SU-DHL-6 (cell line): Measurements from ENCODE around the gene ZMIZ1.

ENCODE experiments used
- H2AFZ ChIP-seq: fragments of 200-600 bp; sonication (generic); 2 replicates; pipeline ENCODE4 v1.6.1; 2014; ENCODE audit warnings: low read depth, mild to moderate bottlenecking, moderate library complexity, mixed read lengths, antibody characterized with exemption, low read length; ENCODE audit not compliant: severe bottlenecking
- H3F3A ChIP-seq: fragments of 200-600 bp; shearing (Covaris generic); 2 replicates; pipeline ENCODE4 v1.6.0; 2016; ENCODE audit warnings: antibody characterized with exemption, mild to moderate bottlenecking; ENCODE audit not compliant: insufficient read depth
- H3K27ac ChIP-seq: fragments of 200-600 bp; sonication (generic); 2 replicates; pipeline ENCODE4 v1.5.1; 2016; ENCODE audit warnings: low read depth, mild to moderate bottlenecking, low read length, moderate library complexity, mixed read lengths
- H3K27me3 ChIP-seq: fragments of 200-600 bp; sonication (generic), shearing (Covaris generic); 2 replicates; pipeline ENCODE4 v1.6.0; 2014; ENCODE audit warnings: mild to moderate bottlenecking, low read length
- H3K36me3 ChIP-seq: fragments of 200-600 bp; sonication (generic); 2 replicates; pipeline ENCODE4 v1.6.1; 2014; ENCODE audit warnings: mild to moderate bottlenecking, low read length, mixed read lengths
- H3K4me2 ChIP-seq: fragments of 300-600, 200-600 bp; shearing (Covaris generic), sonication (generic); 2 replicates; pipeline ENCODE4 v1.6.0; 2014; ENCODE audit warnings: low read length, low read depth, mild to moderate bottlenecking; ENCODE audit not compliant: poor library complexity, severe bottlenecking
- H3K4me3 ChIP-seq: fragments of 200-600 bp; sonication (generic); 2 replicates; pipeline ENCODE4 v1.5.1; 2014; ENCODE audit warnings: antibody characterized with exemption, low read length, mild to moderate bottlenecking, mixed read lengths; ENCODE audit not compliant: insufficient read depth, poor library complexity, severe bottlenecking
- H3K79me2 ChIP-seq: fragments of 200-600 bp; sonication (generic); 2 replicates; pipeline ENCODE4 v1.6.1; 2014; ENCODE audit warnings: mild to moderate bottlenecking, low read length, moderate library complexity; ENCODE audit not compliant: insufficient read depth
- H3K9ac ChIP-seq: fragments of 200-600 bp; sonication (generic); 2 replicates; pipeline ENCODE4 v1.7.0; 2014; ENCODE audit warnings: mild to moderate bottlenecking, low read length
- H3K9me2 ChIP-seq: fragments of 200-600 bp; sonication (generic); replicated peaks from 2 replicates; pipeline ENCODE4 v1.6.1; 2014; ENCODE audit warnings: low read length; ENCODE audit not compliant: insufficient read depth
- H3K9me3 ChIP-seq: fragments of 200-600 bp; sonication (generic); 2 replicates; pipeline ENCODE4 v1.6.1; 2014; ENCODE audit warnings: low read length, mixed read lengths; ENCODE audit not compliant: insufficient read depth
- H4K20me1 ChIP-seq: fragments of 200-600 bp; sonication (generic); 2 replicates; pipeline ENCODE4 v1.6.1; 2014; ENCODE audit warnings: low read depth, mild to moderate bottlenecking, antibody characterized with exemption, low read length, moderate library complexity, mixed read lengths
- EZH2phosphoT487 ChIP-seq: fragments of 200-600 bp; sonication (generic), shearing (Covaris generic); conservative IDR thresholded peaks from 2 replicates; pipeline ENCODE4 v1.6.1; 2018; ENCODE audit warnings: mild to moderate bottlenecking, antibody characterized with exemption, low read length, moderate library complexity, mixed read lengths
- TF ChIP-seq, protein P1 (sequence below): fragments of 200-600 bp; sonication (generic); IDR thresholded peaks from one replicate; pipeline ENCODE4 v1.5.1; 2017; ENCODE audit warnings: antibody characterized with exemption, mild to moderate bottlenecking, low read length, moderate library complexity; ENCODE audit not compliant: insufficient read depth, poor library complexity, severe bottlenecking

Gene ZMIZ1

DNA sequence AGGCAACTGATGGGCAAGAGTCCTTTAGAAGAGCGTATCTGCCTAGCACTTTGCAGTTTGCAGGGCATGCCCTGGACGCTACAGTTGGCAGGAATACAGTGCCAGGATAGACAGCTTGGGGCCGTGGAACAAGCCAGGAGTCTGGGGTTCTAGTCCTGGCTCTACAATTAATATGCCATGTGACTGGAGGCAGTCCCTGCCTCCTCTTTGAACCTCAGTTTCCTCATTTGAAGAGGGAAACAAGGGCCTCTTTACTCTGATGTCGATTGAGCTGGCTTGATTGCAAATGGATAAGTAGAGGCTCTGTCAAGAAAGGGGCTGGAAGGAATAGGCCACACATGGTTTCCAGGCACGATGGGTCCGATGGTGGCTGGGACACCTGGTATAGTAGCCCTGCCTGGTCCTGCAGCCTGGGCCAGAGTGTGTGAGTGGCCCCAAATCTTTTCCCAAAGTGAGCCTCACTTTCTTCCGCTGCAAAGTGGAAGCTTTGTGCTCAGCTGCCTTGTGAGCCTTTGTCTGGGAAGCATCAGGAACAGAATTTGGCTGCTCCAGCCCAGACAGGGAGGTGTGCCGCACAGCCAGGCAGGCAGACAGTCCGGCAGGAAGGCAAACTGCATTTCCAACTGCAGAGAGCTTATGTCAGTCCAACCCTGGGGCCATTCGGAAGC, 167.1 kb downstream of the ZMIZ1 start:
- Histone ChIP-seq H2AFZ (no peak overlapping the region), H3K4me3 (no peak overlapping the region), H3K9me2 (no peaks in the 10 kb centered on the region), H4K20me1 (no peaks in the 10 kb centered on the region), H3K9me3 (no peaks in the 10 kb centered on the region), H3K4me2 (no peak overlapping the region), H3K36me3 (no peaks in the 10 kb centered on the region), H3K9ac (no peak overlapping the region), H3F3A (no peaks in the 10 kb centered on the region), H3K79me2 (no peaks in the 10 kb centered on the region), H3K27me3 (no peaks in the 10 kb centered on the region), H3K27ac (no peak overlapping the region)
- TF ChIP-seq EZH2phosphoT487 = no peak
- TF ChIP-seq, protein P1, sequence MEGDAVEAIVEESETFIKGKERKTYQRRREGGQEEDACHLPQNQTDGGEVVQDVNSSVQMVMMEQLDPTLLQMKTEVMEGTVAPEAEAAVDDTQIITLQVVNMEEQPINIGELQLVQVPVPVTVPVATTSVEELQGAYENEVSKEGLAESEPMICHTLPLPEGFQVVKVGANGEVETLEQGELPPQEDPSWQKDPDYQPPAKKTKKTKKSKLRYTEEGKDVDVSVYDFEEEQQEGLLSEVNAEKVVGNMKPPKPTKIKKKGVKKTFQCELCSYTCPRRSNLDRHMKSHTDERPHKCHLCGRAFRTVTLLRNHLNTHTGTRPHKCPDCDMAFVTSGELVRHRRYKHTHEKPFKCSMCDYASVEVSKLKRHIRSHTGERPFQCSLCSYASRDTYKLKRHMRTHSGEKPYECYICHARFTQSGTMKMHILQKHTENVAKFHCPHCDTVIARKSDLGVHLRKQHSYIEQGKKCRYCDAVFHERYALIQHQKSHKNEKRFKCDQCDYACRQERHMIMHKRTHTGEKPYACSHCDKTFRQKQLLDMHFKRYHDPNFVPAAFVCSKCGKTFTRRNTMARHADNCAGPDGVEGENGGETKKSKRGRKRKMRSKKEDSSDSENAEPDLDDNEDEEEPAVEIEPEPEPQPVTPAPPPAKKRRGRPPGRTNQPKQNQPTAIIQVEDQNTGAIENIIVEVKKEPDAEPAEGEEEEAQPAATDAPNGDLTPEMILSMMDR = no peak

DNA sequence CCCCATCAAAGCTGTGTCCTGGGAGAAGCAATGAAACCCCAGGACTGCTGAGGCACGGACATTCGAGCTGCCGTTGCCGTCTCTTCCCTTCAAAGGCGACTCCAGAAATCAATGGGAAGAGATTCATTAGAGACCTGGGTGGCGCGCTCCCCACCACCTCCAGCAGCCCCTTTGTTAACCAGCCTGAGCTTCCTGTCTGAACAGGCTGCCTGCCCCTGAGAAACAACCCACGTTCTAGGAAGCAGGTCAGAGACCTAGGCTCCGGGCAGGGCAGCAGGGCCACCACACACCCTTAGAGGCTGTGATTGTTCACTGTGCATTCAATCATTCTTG, 167.6 kb downstream of the ZMIZ1 start:
- Histone ChIP-seq H2AFZ (no peak overlapping the region), H3K9ac (no peak overlapping the region), H4K20me1 (no peaks in the 10 kb centered on the region), H3F3A (no peaks in the 10 kb centered on the region), H3K4me2 (no peak overlapping the region), H3K79me2 (no peaks in the 10 kb centered on the region), H3K36me3 (no peaks in the 10 kb centered on the region), H3K9me3 (no peaks in the 10 kb centered on the region), H3K27me3 (no peaks in the 10 kb centered on the region), H3K27ac (no peak overlapping the region), H3K4me3 (no peak overlapping the region), H3K9me2 (no peaks in the 10 kb centered on the region)
- TF ChIP-seq, protein P1 = no peak
- no peak for TF ChIP-seq EZH2phosphoT487

DNA sequence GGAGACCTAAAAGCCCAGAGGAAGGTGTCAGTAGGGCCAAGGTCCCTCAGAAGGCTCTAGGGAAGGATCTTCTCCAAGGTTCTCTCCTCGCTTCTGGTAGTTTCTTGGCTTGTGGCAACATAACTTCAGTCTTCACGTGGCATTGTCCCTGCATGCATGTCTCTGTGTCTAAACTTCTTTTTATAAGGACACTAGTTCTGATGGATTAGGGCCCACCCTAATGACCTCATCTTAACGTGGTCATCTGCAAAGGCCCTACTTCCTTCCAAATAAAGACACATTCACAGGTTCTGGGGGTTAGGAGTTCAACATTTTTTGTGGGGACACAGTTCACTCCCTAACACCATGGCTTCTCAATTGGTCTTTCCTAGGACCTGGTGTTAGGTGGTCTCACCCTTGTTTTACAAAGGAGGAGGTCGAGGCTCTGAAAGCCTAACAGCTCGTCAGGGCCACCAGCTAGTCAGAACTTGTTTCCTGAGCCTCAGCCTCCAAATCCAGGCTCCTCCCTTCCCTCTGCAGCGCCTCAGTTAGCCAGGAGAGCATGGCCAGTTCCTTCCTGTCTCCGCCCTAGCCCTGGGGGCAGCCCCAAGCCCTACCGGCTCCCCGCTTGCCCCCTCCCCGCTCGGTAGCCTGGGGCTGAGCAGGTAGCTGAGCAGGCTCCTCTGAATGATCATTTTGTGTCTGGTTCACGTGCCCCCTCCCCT, 168.8 kb downstream of the ZMIZ1 start:
- Histone ChIP-seq H3F3A (no peaks in the 10 kb centered on the region), H3K4me3 (no peak overlapping the region), H3K4me2 (no peak overlapping the region), H3K27me3 (no peaks in the 10 kb centered on the region), H3K27ac (no peak overlapping the region), H2AFZ (no peak overlapping the region), H3K9ac (no peak overlapping the region), H3K9me2 (no peaks in the 10 kb centered on the region), H4K20me1 (no peaks in the 10 kb centered on the region), H3K79me2 (no peaks in the 10 kb centered on the region), H3K36me3 (no peaks in the 10 kb centered on the region), H3K9me3 (no peaks in the 10 kb centered on the region)
- no peak for TF ChIP-seq EZH2phosphoT487
- TF ChIP-seq, protein P1 = no peak
